Thyroid gland (tissue), 4 donors: ENCODE measurements around the gene PEX14.

Experiments
- POLR2A ChIP-seq, 2 donors: fragments of 450-650 bp; IDR thresholded peaks; one replicate each; pipeline ENCODE4 v1.6.1; 2017; ENCODE audit warnings: antibody characterized with exemption in 2 of 2, mild to moderate bottlenecking in 2 of 2, moderate library complexity in 1 of 2
- TF ChIP-seq, protein P1 (sequence below), 6 experiments: fragments of 200-600 bp in 3 of 6; fragments of 450-650 bp in 3 of 6; sonication (generic) in 3 of 6; IDR thresholded peaks; one replicate each; pipeline ENCODE4 v1.5.1; 2016 to 2019; ENCODE audit warnings: antibody characterized with exemption in 6 of 6, mild to moderate bottlenecking in 2 of 6, inconsistent platforms in 1 of 6, moderate library complexity in 1 of 6

- TF ChIP-seq, protein P1, sequence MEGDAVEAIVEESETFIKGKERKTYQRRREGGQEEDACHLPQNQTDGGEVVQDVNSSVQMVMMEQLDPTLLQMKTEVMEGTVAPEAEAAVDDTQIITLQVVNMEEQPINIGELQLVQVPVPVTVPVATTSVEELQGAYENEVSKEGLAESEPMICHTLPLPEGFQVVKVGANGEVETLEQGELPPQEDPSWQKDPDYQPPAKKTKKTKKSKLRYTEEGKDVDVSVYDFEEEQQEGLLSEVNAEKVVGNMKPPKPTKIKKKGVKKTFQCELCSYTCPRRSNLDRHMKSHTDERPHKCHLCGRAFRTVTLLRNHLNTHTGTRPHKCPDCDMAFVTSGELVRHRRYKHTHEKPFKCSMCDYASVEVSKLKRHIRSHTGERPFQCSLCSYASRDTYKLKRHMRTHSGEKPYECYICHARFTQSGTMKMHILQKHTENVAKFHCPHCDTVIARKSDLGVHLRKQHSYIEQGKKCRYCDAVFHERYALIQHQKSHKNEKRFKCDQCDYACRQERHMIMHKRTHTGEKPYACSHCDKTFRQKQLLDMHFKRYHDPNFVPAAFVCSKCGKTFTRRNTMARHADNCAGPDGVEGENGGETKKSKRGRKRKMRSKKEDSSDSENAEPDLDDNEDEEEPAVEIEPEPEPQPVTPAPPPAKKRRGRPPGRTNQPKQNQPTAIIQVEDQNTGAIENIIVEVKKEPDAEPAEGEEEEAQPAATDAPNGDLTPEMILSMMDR (IDR thresholded peaks at IDR 0.05) = no peak
- TF ChIP-seq POLR2A (IDR thresholded peaks at IDR 0.05) = no peak
Observed at GRCh38 chr1:10671090-10671489, 196.3 kb downstream of the PEX14 start.
